ENCODE measurements around the gene GOLGA8J. TPM values are rescaled to one million over a fixed set of nuclear protein-coding genes. Genes with fewer than 3 reads are reported as not detected.
"Not testable (repeated sequence)": the region's sequence is repeated elsewhere in the genome, so short reads cannot be mapped to it uniquely, and the experiment has no call there.

Gene GOLGA8J
- total RNA-seq, 4 donors from 2014 or later: 0.44 to 0.72 TPM; not detected in 2

DNA sequence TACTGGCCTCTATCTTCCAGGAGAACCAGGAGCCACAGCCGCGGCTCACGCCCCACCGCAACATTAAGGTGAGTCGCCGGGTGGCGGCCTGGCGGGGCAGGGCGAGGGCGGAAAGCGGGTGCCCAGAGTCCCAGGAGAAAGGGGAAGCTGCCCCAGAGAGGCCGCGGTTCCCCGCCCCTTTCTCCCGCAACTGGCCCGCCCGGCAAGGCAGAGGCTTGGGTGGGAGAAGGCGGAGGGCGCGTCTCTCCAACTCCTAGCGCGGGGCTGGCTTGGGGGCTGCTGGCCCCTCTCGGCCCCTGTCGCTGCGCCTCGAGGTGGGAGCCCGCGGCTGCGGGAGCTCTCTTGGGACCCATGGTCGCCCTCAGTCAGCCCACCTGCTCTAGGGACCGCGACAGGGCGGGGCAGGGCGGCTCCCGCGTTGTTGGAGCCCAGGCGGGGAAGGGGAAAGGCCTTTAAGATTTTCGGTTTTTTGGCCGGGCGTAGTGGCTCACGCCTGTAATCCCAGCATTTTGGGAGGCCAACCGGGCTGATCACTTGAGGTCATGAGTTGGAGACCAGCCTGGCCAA is 21.3 kb downstream of the GOLGA8J start:
- not testable (repeated sequence) for DNase-seq (ENCODE audit: low spot score)
- ATAC-seq (ENCODE audit: low FRiP score): peak; percentile 41

GRCh38 chr15:30110591-30110990 is 27.8 kb downstream of the GOLGA8J start:
- DNase-seq (ENCODE audit: low spot score); ATAC-seq (ENCODE audit: low FRiP score): not testable (repeated sequence)

- DNase-seq (ENCODE audit: low spot score); ATAC-seq (ENCODE audit: low FRiP score): not testable (repeated sequence)
Observed at GRCh38 chr15:30130066-30130465, 47.3 kb downstream of the GOLGA8J start.

GRCh38 chr15:30134751-30135150 is 52.0 kb downstream of the GOLGA8J start, which contains the start of gene GOLGA8T:
TSS of gene GOLGA8T (plus strand) at chr15:30135051. CDS start at chr15:30135149, 98 bp downstream.
- not testable (repeated sequence) for ATAC-seq (ENCODE audit: low FRiP score); DNase-seq (ENCODE audit: low spot score)

Small RNA genes lying within 50 kb of the gene (small RNA-seq; reads per million reads assigned to genes)
- gene RF00096: not detected
- not detected for gene RN7SL673P

Other genes starting within 250 kb of the GOLGA8J start
- gene GOLGA8T, start 52.1 kb downstream of the GOLGA8J start, total RNA-seq: 1 to 10 TPM in 2 of 4 donors, not detected in 2; 1.2 to 2.1 TPM